HepG2 (cell line): Measurements from ENCODE around the gene C20orf204. TPM values are rescaled to one million over a fixed set of nuclear protein-coding genes. Genes with fewer than 3 reads are reported as not detected.
A peak's percentile ranks its signal among the peaks of the same experiment; 100 is the strongest.

Experiments
- HDAC1 ChIP-seq: sonication (generic); formaldehyde crosslinking; IDR thresholded peaks from 2 replicates; pipeline ENCODE4 v1.5.1; 2020; ENCODE audit warnings: mild to moderate bottlenecking, missing genetic modification reagents
- HMG20B ChIP-seq: conservative IDR thresholded peaks from 2 replicates; pipeline ENCODE4 v1.6.1; 2016; ENCODE audit warnings: missing genetic modification reagents, missing compliant biosample characterization
- KDM6A ChIP-seq: IDR thresholded peaks from 2 replicates; pipeline ENCODE4 v1.6.1; 2016; ENCODE audit warnings: low read depth
- MEIS1 ChIP-seq: sonication (generic); formaldehyde crosslinking; IDR thresholded peaks from 2 replicates; pipeline ENCODE4 v1.9.0; 2021; ENCODE audit warnings: mild to moderate bottlenecking, missing genetic modification reagents, moderate library complexity, borderline replicate concordance
- TGIF2 ChIP-seq: IDR thresholded peaks from 2 replicates; pipeline ENCODE4 v1.6.1; 2016; ENCODE audit warnings: control low read depth, missing compliant biosample characterization
- ZNF367 ChIP-seq: sonication (generic); formaldehyde crosslinking; IDR thresholded peaks from 2 replicates; pipeline ENCODE4 v1.4.0; 2020; ENCODE audit warnings: missing genetic modification reagents, borderline replicate concordance
- ZNF44 ChIP-seq: sonication (generic); formaldehyde crosslinking; IDR thresholded peaks from 2 replicates; pipeline ENCODE4 v1.5.1; 2020; ENCODE audit warnings: mild to moderate bottlenecking, missing genetic modification reagents
- ZNF674 ChIP-seq: sonication (generic); formaldehyde crosslinking; IDR thresholded peaks from 2 replicates; pipeline ENCODE4 v1.5.0; 2020; ENCODE audit warnings: low read depth, mild to moderate bottlenecking, missing genetic modification reagents
- ZNF883 ChIP-seq: sonication (generic); formaldehyde crosslinking; IDR thresholded peaks from 2 replicates; pipeline ENCODE4 v1.5.1; 2020; ENCODE audit warnings: mild to moderate bottlenecking, missing genetic modification reagents; ENCODE audit errors: not compliant biosample characterization
- polyA plus RNA-seq, 8 experiments: library from polyadenylated mRNA; depleted of rRNA in 3 of 8; stranded (reverse) in 7 of 8; unstranded in 1 of 8; fragments of >200 nt; fragmentation: Illumina TruSeq in 4 of 8; extraction: Trizol in 4 of 8; gene quantifications; 2 replicates each; pipeline versions ENCODE4 v1.2.1 to v1.2.3, GENCODE V29; 2011 to 2016; ENCODE audit warnings: low read depth in 4 of 8, missing spikeins in 1 of 8, mixed read lengths in 1 of 8; ENCODE audit not compliant: insufficient read depth in 1 of 8
- total RNA-seq, 5 experiments: library from RNA; depleted of rRNA; stranded (reverse); fragments of >200 nt; fragmentation: Illumina TruSeq; extraction: Trizol; gene quantifications; 2 replicates each; pipeline ENCODE4 v1.2.3, GENCODE V29; 2016; ENCODE audit warnings: low read depth in 1 of 5
- TF ChIP-seq, protein P1 (sequence below): sonication (generic); formaldehyde crosslinking; IDR thresholded peaks from 2 replicates; pipeline ENCODE4 v1.4.0; 2020; ENCODE audit warnings: missing genetic modification reagents, borderline replicate concordance
- TF ChIP-seq, protein P2 (sequence below): sonication (generic); formaldehyde crosslinking; IDR thresholded peaks from 2 replicates; pipeline ENCODE4 v1.4.0; 2020; ENCODE audit warnings: missing genetic modification reagents, borderline replicate concordance
- TF ChIP-seq, protein P3 (sequence below): sonication (generic); formaldehyde crosslinking; IDR thresholded peaks from 2 replicates; pipeline ENCODE4 v1.5.0; 2020; ENCODE audit warnings: mild to moderate bottlenecking, missing genetic modification reagents
- TF ChIP-seq, protein P4 (sequence below): sonication (generic); formaldehyde crosslinking; IDR thresholded peaks from 2 replicates; pipeline ENCODE4 v1.8.0; 2022; ENCODE audit warnings: mild to moderate bottlenecking, missing genetic modification reagents; ENCODE audit not compliant: insufficient replicate concordance
- TF ChIP-seq, protein P5 (sequence below): sonication (generic); formaldehyde crosslinking; IDR thresholded peaks from 2 replicates; pipeline ENCODE4 v1.4.0; 2020; ENCODE audit warnings: missing genetic modification reagents, borderline replicate concordance

The C20orf204 gene
- total and polyA plus RNA-seq, 2 of the 13 experiments (the other 11 are each of a cell fraction or from before 2014, with no cell fraction given) = 22.1 to 80.0 TPM

DNA sequence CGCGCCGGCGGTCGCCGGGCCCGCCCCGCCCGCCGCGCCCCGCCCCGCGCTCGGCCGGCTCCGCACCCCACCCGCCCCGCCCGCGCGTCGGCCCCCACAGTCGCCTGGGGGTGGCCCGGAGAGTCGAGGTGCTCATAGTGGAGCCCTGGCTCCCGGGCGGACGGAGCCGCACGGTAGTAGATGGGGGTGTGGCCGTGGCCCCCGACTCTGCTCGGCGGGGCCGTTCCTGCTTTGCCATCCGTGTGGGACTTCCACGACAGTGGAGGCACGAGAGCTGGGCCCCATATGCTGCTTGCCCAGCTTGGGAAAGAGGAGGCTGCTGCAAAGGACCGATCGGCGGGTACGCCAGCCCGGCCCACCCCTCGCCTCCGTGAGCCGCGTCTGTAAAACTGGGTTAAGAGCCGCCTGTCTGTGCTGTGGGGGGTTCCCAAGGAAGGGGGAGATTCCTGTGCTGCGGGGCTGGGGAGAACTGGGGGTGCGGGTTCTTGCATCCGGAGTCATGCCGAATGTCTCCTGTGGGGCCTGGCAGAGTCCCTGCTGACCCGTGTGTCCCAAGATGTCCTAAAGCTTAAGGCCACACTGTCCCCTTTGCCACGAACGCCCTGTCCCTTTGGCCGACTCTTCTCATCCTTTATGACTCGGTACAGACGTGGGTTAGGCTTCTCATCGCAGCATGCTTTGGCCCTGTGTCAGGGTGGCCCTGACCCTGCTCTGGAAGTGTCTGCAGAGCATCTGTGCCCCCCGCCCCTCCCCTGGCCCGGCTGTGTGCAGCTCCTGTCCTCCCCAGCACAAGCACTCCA lies 44.2 kb downstream of the C20orf204 start, which contains the start of gene OPRL1 (continued):
- no peak; the same call in 1 of the 2 replicates for TF ChIP-seq MEIS1
- TF ChIP-seq HMG20B (CRISPR knock-in tag) = no peak
- peak; percentile 82; the same call in 1 of the 2 replicates for TF ChIP-seq ZNF44 (CRISPR knock-in tag)
- TF ChIP-seq ZNF674 (CRISPR knock-in tag) = no peak
- TF ChIP-seq, protein P1, sequence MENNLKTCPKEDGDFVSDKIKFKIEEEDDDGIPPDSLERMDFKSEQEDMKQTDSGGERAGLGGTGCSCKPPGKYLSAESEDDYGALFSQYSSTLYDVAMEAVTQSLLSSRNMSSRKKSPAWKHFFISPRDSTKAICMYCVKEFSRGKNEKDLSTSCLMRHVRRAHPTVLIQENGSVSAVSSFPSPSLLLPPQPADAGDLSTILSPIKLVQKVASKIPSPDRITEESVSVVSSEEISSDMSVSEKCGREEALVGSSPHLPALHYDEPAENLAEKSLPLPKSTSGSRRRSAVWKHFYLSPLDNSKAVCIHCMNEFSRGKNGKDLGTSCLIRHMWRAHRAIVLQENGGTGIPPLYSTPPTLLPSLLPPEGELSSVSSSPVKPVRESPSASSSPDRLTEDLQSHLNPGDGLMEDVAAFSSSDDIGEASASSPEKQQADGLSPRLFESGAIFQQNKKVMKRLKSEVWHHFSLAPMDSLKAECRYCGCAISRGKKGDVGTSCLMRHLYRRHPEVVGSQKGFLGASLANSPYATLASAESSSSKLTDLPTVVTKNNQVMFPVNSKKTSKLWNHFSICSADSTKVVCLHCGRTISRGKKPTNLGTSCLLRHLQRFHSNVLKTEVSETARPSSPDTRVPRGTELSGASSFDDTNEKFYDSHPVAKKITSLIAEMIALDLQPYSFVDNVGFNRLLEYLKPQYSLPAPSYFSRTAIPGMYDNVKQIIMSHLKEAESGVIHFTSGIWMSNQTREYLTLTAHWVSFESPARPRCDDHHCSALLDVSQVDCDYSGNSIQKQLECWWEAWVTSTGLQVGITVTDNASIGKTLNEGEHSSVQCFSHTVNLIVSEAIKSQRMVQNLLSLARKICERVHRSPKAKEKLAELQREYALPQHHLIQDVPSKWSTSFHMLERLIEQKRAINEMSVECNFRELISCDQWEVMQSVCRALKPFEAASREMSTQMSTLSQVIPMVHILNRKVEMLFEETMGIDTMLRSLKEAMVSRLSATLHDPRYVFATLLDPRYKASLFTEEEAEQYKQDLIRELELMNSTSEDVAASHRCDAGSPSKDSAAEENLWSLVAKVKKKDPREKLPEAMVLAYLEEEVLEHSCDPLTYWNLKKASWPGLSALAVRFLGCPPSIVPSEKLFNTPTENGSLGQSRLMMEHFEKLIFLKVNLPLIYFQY (CRISPR knock-in tag) = 0 out of 2 replicates have a peak, but pooled peaks have one; percentile 33
- peak; percentile 49 for TF ChIP-seq ZNF883 (CRISPR knock-in tag)
- TF ChIP-seq, protein P2, sequence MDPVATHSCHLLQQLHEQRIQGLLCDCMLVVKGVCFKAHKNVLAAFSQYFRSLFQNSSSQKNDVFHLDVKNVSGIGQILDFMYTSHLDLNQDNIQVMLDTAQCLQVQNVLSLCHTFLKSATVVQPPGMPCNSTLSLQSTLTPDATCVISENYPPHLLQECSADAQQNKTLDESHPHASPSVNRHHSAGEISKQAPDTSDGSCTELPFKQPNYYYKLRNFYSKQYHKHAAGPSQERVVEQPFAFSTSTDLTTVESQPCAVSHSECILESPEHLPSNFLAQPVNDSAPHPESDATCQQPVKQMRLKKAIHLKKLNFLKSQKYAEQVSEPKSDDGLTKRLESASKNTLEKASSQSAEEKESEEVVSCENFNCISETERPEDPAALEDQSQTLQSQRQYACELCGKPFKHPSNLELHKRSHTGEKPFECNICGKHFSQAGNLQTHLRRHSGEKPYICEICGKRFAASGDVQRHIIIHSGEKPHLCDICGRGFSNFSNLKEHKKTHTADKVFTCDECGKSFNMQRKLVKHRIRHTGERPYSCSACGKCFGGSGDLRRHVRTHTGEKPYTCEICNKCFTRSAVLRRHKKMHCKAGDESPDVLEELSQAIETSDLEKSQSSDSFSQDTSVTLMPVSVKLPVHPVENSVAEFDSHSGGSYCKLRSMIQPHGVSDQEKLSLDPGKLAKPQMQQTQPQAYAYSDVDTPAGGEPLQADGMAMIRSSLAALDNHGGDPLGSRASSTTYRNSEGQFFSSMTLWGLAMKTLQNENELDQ (CRISPR knock-in tag) = no peak
- no peak for TF ChIP-seq TGIF2 (CRISPR knock-in tag)
- TF ChIP-seq, protein P3, sequence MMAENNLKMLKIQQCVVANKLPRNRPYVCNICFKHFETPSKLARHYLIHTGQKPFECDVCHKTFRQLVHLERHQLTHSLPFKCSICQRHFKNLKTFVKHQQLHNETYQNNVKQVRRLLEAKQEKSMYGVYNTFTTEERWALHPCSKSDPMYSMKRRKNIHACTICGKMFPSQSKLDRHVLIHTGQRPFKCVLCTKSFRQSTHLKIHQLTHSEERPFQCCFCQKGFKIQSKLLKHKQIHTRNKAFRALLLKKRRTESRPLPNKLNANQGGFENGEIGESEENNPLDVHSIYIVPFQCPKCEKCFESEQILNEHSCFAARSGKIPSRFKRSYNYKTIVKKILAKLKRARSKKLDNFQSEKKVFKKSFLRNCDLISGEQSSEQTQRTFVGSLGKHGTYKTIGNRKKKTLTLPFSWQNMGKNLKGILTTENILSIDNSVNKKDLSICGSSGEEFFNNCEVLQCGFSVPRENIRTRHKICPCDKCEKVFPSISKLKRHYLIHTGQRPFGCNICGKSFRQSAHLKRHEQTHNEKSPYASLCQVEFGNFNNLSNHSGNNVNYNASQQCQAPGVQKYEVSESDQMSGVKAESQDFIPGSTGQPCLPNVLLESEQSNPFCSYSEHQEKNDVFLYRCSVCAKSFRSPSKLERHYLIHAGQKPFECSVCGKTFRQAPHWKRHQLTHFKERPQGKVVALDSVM = 0 out of 2 replicates have a peak, but pooled peaks have one; percentile 3
- TF ChIP-seq, protein P4, sequence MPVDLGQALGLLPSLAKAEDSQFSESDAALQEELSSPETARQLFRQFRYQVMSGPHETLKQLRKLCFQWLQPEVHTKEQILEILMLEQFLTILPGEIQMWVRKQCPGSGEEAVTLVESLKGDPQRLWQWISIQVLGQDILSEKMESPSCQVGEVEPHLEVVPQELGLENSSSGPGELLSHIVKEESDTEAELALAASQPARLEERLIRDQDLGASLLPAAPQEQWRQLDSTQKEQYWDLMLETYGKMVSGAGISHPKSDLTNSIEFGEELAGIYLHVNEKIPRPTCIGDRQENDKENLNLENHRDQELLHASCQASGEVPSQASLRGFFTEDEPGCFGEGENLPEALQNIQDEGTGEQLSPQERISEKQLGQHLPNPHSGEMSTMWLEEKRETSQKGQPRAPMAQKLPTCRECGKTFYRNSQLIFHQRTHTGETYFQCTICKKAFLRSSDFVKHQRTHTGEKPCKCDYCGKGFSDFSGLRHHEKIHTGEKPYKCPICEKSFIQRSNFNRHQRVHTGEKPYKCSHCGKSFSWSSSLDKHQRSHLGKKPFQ = no peak
- TF ChIP-seq HDAC1 = peak; percentile 43; the same call in 1 of the 2 replicates
- TF ChIP-seq, protein P5, sequence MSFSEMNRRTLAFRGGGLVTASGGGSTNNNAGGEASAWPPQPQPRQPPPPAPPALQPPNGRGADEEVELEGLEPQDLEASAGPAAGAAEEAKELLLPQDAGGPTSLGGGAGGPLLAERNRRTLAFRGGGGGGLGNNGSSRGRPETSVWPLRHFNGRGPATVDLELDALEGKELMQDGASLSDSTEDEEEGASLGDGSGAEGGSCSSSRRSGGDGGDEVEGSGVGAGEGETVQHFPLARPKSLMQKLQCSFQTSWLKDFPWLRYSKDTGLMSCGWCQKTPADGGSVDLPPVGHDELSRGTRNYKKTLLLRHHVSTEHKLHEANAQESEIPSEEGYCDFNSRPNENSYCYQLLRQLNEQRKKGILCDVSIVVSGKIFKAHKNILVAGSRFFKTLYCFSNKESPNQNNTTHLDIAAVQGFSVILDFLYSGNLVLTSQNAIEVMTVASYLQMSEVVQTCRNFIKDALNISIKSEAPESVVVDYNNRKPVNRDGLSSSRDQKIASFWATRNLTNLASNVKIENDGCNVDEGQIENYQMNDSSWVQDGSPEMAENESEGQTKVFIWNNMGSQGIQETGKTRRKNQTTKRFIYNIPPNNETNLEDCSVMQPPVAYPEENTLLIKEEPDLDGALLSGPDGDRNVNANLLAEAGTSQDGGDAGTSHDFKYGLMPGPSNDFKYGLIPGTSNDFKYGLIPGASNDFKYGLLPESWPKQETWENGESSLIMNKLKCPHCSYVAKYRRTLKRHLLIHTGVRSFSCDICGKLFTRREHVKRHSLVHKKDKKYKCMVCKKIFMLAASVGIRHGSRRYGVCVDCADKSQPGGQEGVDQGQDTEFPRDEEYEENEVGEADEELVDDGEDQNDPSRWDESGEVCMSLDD (CRISPR knock-in tag) = no peak
- TF ChIP-seq ZNF367 (CRISPR knock-in tag) = no peak
- TF ChIP-seq KDM6A (CRISPR knock-in tag) = no peak
